ES-I3 (cell line): Measurements from ENCODE around the gene PGA3.
"Not testable (repeated sequence)": the region's sequence is repeated elsewhere in the genome, so short reads cannot be mapped to it uniquely, and the experiment has no call there.

Experiments
- H3K36me3 ChIP-seq: 2 replicates; pipeline ENCODE4 v1.6.1; 2013; ENCODE audit warnings: mild to moderate bottlenecking, low read length, control low read depth, moderate library complexity; ENCODE audit not compliant: insufficient read depth
- H3K4me1 ChIP-seq: 2 replicates; pipeline ENCODE4 v1.6.1; 2013; ENCODE audit warnings: mild to moderate bottlenecking, control low read depth, low read length; ENCODE audit not compliant: insufficient read depth
- H3K9ac ChIP-seq: 2 replicates; pipeline ENCODE4 v1.6.1; 2013; ENCODE audit warnings: low read depth, mild to moderate bottlenecking, low read length, moderate library complexity
- H3K9me3 ChIP-seq: 2 replicates; pipeline ENCODE4 v1.6.1; 2013; ENCODE audit warnings: mild to moderate bottlenecking, low read length, moderate library complexity; ENCODE audit not compliant: control insufficient read depth, insufficient read depth

PGA3 gene

DNA sequence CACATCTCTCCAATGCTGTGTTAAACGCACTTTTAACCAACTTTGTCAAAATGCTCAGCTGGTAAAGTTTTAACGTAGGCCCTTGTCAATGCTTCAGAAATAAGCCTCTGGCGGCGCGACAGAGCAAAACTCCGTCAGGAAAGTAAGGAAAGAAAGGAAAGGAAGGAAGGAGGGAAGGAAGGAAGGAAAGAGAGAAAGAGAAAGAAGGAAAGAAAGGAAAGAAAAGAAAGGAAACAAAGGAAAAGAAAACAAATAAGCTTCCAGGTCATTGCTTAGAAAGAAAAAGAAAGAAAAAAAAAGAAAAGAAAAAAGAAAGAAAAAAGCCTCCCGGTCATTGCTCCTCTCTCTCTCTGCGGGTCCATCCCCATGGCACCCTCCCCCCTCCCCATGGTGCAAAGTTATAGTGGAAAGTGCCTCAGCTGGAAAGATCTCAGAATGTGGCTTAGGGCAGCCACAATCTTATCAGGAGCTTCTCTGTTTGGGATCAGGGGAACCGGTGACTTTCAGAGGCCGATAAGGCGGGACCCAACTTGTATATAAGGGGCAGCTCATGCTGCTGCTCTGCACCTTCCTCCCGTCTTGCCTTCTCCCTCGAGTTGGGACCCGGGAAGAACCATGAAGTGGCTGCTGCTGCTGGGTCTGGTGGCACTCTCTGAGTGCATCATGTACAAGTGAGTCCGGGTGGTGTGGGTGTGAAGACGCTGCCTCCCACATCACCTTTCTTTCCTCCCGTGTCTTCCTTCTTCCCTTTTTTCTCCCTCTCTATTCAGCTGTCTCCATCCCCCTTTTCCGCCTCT is at the start of gene PGA3:
TSS of gene PGA3 (plus strand) at position 566 of the 797 bp plus-strand sequence. CDS start at position 616, 50 bp downstream.
- H3K36me3 ChIP-seq, H3K9ac ChIP-seq, H3K4me1 ChIP-seq, H3K9me3 ChIP-seq: not testable (repeated sequence)

DNA sequence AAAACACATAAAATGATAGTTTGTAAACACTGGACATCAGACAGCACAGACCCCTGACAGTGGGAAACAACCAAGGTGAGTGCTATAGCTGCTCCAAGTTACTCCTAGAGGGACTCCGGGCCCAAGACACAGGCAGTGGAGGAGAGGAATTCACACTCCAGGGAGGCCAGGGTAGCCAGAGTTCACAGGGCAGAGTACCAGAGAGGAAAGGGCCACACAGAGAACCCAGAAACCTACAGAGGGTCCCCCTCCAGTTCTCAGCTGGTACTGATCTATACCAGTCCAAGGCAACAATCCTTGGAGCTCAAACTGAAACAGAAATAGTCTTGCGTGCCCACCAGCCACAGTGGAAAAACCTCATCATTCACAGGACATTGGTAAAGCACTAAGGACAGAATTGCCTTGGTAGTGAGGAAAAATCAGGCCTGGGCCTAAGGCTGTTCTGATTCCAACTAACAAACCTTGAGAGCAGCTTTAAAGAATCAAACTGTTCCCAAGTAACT is 49.7 kb upstream of the PGA3 start:
- Histone ChIP-seq H3K36me3 (no peaks in the 10 kb centered on the region), H3K9me3 (peaks cover 2% of the 10 kb centered on the region; the same call in 1 of the 2 replicates), H3K4me1 (peaks cover 36% of the 10 kb centered on the region), H3K9ac (no peak overlapping the region)

DNA sequence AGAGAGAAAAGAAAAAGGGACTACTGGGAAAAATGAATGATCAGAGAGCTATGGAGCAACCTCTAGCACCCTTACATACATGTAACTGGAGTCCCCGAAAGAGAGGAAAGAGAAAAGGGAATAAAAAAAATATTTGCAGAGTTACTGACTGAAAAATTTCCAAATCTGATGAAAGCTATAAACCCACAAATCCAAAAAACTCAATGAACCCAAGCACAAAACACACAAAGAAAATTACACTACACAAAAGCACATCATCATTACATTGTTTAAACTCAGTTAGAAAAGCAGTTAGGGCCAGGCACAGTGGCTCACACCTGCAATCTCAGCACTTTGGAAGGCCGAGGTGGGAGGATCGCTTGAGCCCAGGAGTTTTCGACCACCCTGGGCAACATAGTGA is 48.8 kb upstream of the PGA3 start:
- Histone ChIP-seq H3K36me3 (no peaks in the 10 kb centered on the region), H3K4me1 (peaks cover 32% of the 10 kb centered on the region), H3K9me3 (peaks cover 2% of the 10 kb centered on the region; the same call in 1 of the 2 replicates), H3K9ac (no peak overlapping the region)

DNA sequence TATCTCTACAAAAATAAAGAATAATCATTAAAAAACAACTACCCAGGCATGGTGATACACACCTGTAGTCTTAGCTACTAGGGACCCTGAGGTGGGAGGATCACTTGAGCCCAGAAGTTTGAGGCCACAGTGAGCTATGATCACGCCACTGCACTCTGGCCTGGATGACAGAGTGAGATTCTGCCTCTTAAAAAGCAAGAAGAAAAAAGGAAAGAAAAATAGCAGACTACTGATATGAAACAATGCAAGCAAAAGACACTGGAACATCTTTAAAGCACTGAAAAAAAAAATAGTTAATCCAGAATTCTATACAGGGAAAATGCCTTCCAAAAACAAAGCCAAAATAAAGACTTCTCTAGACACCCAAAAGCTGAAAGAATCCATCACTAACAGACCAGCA is 48.0 kb upstream of the PGA3 start:
- no peak overlapping the region for H3K9ac ChIP-seq
- no peaks in the 10 kb centered on the region for H3K36me3 ChIP-seq
- peaks cover 2% of the 10 kb centered on the region; the same call in 1 of the 2 replicates for H3K9me3 ChIP-seq
- H3K4me1 ChIP-seq = peaks cover 24% of the 10 kb centered on the region

- Histone ChIP-seq H3K4me1 (peaks cover 20% of the 10 kb centered on the region), H3K36me3 (no peaks in the 10 kb centered on the region), H3K9ac (no peak overlapping the region), H3K9me3 (peaks cover 2% of the 10 kb centered on the region; the same call in 1 of the 2 replicates)
Observed at GRCh38 chr11:61155741-61156140, 47.6 kb upstream of the PGA3 start.

DNA sequence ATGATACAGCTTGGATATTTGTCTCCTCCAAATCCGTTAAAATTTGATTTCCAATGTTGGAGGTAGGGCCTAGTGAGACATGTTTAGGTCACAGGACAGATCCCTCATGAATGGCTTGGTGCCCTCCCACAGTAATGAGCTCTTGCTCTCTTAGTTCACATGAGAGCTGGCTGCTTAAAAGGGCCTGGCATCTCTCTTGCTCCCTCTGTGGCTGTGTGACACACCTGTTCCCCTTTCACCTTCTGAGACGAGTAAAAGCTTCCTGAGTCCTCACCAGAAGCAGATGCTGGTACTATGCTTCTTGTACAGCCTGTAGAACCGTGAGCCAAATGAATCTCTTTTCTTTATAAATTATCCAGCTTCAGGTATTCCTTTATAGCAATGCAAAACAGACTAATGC is 45.6 kb upstream of the PGA3 start:
- Histone ChIP-seq H3K4me1 (peaks cover 14% of the 10 kb centered on the region), H3K9me3 (peaks cover 2% of the 10 kb centered on the region; the same call in 1 of the 2 replicates), H3K9ac (no peak overlapping the region), H3K36me3 (no peaks in the 10 kb centered on the region)

DNA sequence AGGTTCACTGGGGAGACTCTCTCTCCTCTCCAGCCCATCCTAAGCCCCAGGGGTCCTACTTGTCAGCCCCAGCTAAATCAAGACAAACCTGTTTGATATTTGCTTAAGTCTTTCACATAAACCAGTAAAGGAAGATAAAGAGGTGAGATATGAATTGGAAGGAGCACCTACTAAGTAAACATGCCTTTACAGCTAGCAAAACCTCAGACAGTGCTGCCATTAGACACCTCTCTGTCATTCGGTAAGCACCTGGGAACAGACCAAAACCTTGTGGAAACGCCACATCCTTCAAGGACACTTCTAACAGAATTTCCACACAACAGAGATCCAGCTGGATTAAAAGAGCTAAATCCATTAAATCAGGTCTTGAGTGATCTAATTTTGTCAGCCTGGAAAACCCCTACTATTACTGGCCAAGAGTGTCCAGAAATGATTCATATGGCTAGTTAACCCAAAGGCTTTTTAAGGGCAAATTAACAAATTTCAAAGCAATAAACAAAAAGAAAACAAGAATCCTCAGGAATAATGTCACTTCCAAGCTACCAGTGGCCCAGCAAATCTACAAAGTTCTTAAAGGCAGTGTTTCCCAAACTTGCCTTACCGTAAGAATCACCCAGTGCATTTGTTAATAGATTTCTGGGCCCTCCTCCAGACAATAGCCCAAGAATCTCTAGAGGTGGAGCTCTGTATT is 44.5 kb upstream of the PGA3 start:
- Histone ChIP-seq H3K4me1 (peaks cover 6% of the 10 kb centered on the region), H3K9ac (no peak overlapping the region), H3K36me3 (no peaks in the 10 kb centered on the region), H3K9me3 (peaks cover 2% of the 10 kb centered on the region; the same call in 1 of the 2 replicates)

DNA sequence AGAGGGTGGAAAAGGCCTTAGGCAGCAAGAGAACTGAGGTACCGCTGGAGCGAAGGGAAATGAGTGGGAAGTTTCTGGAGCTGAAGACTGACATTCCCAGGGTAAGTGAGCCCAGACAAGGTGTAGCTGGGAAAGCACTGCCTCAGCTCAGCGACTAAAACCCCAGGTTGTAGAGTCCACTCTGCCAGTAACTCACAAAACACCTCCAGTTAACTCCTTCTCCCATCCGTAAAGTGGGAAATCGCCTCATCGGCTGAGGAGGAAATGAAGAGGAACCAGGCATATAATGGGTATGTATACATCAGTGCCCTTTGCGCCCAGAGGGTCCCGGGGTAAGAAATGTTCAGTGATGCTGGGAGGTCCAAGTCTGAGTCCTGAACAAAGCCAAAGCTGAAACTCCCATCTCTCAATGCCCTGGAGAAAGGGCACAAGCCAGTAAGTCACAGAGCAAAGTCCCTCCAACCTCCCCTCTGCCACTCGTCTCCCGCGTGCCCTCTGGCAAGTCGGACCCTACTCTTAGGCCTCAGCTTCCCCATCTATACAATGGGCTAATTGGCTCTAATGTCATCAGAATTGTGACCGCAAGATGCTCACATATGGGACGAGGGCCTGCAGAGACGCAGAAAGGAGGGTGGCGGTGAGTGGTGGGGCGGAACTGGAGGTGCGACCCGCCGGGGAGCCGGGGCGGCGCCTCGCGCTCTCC is 42.7 kb upstream of the PGA3 start:
- peaks cover 6% of the 10 kb centered on the region for H3K4me1 ChIP-seq
- peaks cover 2% of the 10 kb centered on the region; the same call in 1 of the 2 replicates for H3K9me3 ChIP-seq
- H3K36me3 ChIP-seq = no peaks in the 10 kb centered on the region
- peak overlapping the region; percentile 90; the same call in 1 of the 2 replicates for H3K9ac ChIP-seq

DNA sequence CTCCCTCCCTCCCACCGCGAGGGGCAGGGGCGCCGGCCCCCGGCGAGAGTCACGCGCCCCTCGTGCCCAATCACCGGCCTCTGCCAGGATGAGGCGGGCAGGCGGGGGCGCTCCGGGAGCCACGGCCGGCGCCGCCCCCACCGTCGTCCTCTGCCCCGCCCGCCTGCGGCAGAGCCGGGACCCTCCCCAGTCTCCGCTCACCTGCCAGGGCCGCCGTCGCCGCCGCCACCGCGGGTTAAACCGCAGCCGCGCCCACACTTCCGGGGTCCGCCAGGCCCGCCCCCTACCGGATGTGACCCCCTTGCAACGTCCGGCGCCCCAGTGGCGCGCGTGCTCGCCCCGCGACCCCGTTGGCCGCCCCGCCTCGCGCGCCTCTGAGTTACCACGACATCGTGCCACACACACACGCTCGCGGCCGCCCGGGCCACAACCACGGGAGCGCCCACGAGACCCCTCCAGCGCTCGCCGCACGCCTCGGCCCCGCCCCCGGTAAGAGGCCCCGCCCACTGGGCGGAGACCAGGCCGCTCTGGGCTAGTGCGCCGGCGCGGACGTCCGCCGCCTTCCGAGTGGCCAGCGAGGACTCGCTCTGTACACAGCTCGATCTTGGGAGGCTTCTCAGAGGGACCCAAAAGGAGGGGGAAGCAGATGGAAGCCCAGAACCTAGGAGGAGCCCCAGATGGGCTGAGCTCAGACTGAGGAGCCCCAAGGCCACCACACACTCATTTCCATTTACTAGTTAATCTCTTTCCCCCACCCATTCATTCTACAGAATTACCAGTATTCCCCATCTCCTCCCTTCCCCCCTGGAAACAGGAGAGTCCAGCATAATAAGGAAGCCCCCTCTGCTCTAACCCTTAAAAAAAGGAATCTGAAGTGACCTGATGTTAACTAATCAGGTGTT is 41.9 kb upstream of the PGA3 start, which contains the start of gene VPS37C:
TSS of gene VPS37C (minus strand) at position 237 of the 902 bp plus-strand sequence. CDS start 22,597 bp downstream, outside the sequence.
- Histone ChIP-seq H3K36me3 (no peaks in the 10 kb centered on the region), H3K9ac (peak within 1 kb of the TSS; percentile 90), H3K4me1 (peaks cover 6% of the 10 kb centered on the region), H3K9me3 (0 out of 2 replicates have a peak, but pooled peaks cover 2% of the 10 kb centered on the region)

DNA sequence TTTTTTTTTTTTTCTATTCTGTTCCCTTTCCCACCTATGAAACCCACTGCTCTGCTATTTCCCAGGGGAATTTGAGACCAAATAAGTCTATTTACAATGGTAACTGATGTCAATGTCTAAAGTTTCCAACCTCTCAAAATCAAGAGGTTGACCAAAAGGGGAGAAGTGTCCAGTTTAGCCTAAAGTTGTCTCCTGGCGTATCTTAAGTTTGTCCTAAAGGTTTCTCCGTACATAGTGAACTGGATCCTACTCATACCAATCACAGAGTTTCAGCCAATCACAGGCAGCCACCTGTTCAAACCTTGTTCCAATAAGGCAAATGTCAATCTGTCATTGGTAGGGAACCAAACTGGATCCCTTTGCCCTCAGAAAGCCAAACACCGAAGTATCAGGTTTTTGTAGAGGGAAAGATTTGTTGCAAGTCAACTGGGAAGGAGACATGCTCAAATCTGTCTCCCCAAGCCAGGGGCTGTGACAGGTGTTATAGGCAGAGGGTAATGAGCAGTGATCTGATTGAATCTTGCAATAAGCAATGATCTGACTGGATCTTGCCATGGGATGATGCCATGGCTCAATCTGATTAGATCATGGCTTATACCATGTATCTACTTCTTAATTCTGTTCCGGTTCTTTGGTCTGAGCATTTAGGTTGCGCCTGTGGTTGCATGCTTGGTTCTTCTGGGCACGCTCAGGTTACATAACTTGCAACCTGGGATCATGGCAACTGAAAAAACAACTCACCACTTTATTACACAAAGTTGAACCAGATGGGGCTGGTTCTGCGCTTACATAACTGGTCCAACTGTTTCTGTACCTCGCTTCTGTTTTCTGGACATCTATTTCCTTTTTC is 41.0 kb upstream of the PGA3 start:
- Histone ChIP-seq H3K9me3 (peaks cover 2% of the 10 kb centered on the region; the same call in 1 of the 2 replicates), H3K36me3 (no peaks in the 10 kb centered on the region), H3K4me1 (peaks cover 6% of the 10 kb centered on the region), H3K9ac (peak overlapping the region; percentile 90)

- Histone ChIP-seq H3K36me3 (no peaks in the 10 kb centered on the region), H3K9ac (no peak overlapping the region), H3K9me3 (peaks cover 3% of the 10 kb centered on the region; the same call in 1 of the 2 replicates), H3K4me1 (peaks cover 6% of the 10 kb centered on the region)
Observed at GRCh38 chr11:61163021-61163420, 40.3 kb upstream of the PGA3 start.

- H3K9me3 ChIP-seq = peaks cover 3% of the 10 kb centered on the region; the same call in 1 of the 2 replicates
- peaks cover 6% of the 10 kb centered on the region for H3K4me1 ChIP-seq
- H3K9ac ChIP-seq = no peak overlapping the region
- no peaks in the 10 kb centered on the region for H3K36me3 ChIP-seq
Observed at GRCh38 chr11:61163714-61164605, 39.4 kb upstream of the PGA3 start.
